Smooth muscle cell of the coronary artery (primary cell): Measurements from ENCODE around the gene TPM1. TPM values are rescaled to one million over a fixed set of nuclear protein-coding genes. Genes with fewer than 3 reads are reported as not detected.

Source experiments
- total RNA-seq: library from RNA; depleted of rRNA; stranded (reverse); fragments of >200 nt; gene quantifications from 2 replicates; pipeline ENCODE4 v1.2.3, GENCODE V29; 2014; ENCODE audit warnings: low replicate concordance

Gene TPM1
- 264 and 2,101 TPM in 2 replicates for total RNA-seq

GRCh38 chr15:63041974-63042876 is at the start of gene TPM1:
Gene TPM1 (plus strand): TSS chr15:63042747. CDS start chr15:63042830, 83 bp downstream.

Other genes with a start within 250 kb of the TPM1 start
- 24.7 and 40.9 TPM in 2 replicates for gene LACTB, start 79.1 kb downstream of the TPM1 start, total RNA-seq
- gene RPS27L, start 114.7 kb downstream of the TPM1 start, total RNA-seq: 601 and 625 TPM in 2 replicates
- gene RAB8B, start 146.9 kb downstream of the TPM1 start, total RNA-seq: 35.9 and 78.3 TPM in 2 replicates
- gene APH1B, start 234.9 kb downstream of the TPM1 start, total RNA-seq: 9.7 and 12.2 TPM in 2 replicates